Measurements from ENCODE around the gene TEX29.

The TEX29 gene

GRCh38 chr13:111347438-111347837 is 27.0 kb downstream of the TEX29 start:
- no peaks in the 10 kb centered on the region for H3K4me1 ChIP-seq
- no peak overlapping the region for H3K4me2 ChIP-seq
- H4K20me1 ChIP-seq, result no peaks in the 10 kb centered on the region
- no peak overlapping the region for H3K4me3 ChIP-seq
- no peak overlapping the region for H3K27ac ChIP-seq
- no peak overlapping the region for H3K9ac ChIP-seq
- no peak for TF ChIP-seq Cebpa-rat (IDR thresholded peaks at IDR 0.05)
- H3K36me3 ChIP-seq, result peaks cover 5% of the 10 kb centered on the region; the same call in 1 of the 2 replicates
- no peaks in the 10 kb centered on the region for H3K27me3 ChIP-seq
- H3K9me3 ChIP-seq, result peaks cover 3% of the 10 kb centered on the region

DNA sequence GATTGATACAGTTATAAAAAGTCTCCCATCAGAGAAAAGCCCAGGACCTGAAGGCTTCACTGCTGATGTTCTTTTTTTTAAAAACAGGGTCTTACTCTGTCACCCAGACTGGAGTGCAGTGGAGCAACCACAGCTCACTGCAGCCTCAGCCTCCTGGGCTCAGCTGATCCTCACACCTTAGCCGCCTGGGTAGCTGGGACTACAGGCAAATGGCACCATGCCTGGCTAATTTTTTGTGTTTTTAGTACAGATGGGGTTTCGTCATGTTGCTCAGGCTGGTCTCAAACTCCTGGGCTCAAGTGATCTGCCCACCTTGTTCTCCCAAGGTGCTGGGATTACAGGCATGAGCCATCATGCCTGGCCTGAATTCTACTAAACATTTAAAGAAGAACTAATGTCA is 33.1 kb downstream of the TEX29 start:
- Histone ChIP-seq H3K9me3 (peaks cover 5% of the 10 kb centered on the region), H3K4me1 (no peaks in the 10 kb centered on the region), H3K27me3 (no peaks in the 10 kb centered on the region), H3K4me3 (no peak overlapping the region), H3K36me3 (no peaks in the 10 kb centered on the region), H4K20me1 (no peaks in the 10 kb centered on the region), H3K4me2 (no peak overlapping the region), H3K9ac (no peak overlapping the region), H3K27ac (no peak overlapping the region)
- no peak for TF ChIP-seq Cebpa-rat (IDR thresholded peaks at IDR 0.05)

GRCh38 chr13:111354789-111355188 is 34.3 kb downstream of the TEX29 start:
- H3K9ac ChIP-seq, result no peak overlapping the region
- no peak for TF ChIP-seq Cebpa-rat (IDR thresholded peaks at IDR 0.05)
- H3K4me1 ChIP-seq, result no peaks in the 10 kb centered on the region
- H3K4me3 ChIP-seq, result no peak overlapping the region
- no peaks in the 10 kb centered on the region for H3K36me3 ChIP-seq
- H3K4me2 ChIP-seq, result no peak overlapping the region
- no peaks in the 10 kb centered on the region for H3K27me3 ChIP-seq
- peaks cover 5% of the 10 kb centered on the region for H3K9me3 ChIP-seq
- H3K27ac ChIP-seq, result no peak overlapping the region
- H4K20me1 ChIP-seq, result no peaks in the 10 kb centered on the region

- H3K36me3 ChIP-seq, result no peaks in the 10 kb centered on the region
- no peak overlapping the region for H3K4me2 ChIP-seq
- H3K9me3 ChIP-seq, result peaks cover 5% of the 10 kb centered on the region
- H3K9ac ChIP-seq, result no peak overlapping the region
- H3K27me3 ChIP-seq, result no peaks in the 10 kb centered on the region
- H4K20me1 ChIP-seq, result no peaks in the 10 kb centered on the region
- no peak for TF ChIP-seq Cebpa-rat (IDR thresholded peaks at IDR 0.05)
- H3K4me1 ChIP-seq, result no peaks in the 10 kb centered on the region
- no peak overlapping the region for H3K4me3 ChIP-seq
- H3K27ac ChIP-seq, result no peak overlapping the region
Observed at GRCh38 chr13:111356795-111357194, 36.4 kb downstream of the TEX29 start.

GRCh38 chr13:111359237-111359915 is 38.9 kb downstream of the TEX29 start:
- no peak overlapping the region for H3K27ac ChIP-seq
- no peaks in the 10 kb centered on the region for H4K20me1 ChIP-seq
- TF ChIP-seq Cebpa-rat (IDR thresholded peaks at IDR 0.05), result no peak
- H3K4me3 ChIP-seq, result no peak overlapping the region
- H3K27me3 ChIP-seq, result no peaks in the 10 kb centered on the region
- H3K36me3 ChIP-seq, result no peaks in the 10 kb centered on the region
- no peak overlapping the region for H3K4me2 ChIP-seq
- H3K9me3 ChIP-seq, result no peaks in the 10 kb centered on the region
- no peak overlapping the region for H3K9ac ChIP-seq
- no peaks in the 10 kb centered on the region for H3K4me1 ChIP-seq

DNA sequence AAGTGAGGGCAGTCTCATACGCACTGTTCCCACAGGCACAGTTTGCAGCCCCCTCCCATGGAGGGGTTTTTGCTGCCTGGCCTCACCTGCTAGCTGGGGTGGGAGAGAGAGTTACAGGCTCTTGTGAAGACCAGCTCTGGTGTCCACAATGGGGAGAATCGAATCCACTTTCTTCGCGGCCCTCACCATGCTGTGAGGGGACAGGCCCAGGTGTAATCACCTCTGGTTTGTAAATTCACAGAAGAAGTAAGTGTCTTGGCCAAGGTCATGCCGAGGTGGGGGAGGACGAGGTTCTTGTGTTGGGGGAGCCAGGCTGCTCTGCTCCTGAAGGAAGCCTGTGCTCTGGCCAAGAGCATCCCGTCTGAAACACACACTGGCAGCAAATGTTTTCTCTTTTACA is 39.5 kb downstream of the TEX29 start:
- no peak for TF ChIP-seq Cebpa-rat (IDR thresholded peaks at IDR 0.05)
- H3K27me3 ChIP-seq, result no peaks in the 10 kb centered on the region
- no peaks in the 10 kb centered on the region for H3K4me1 ChIP-seq
- no peak overlapping the region for H3K9ac ChIP-seq
- no peaks in the 10 kb centered on the region for H4K20me1 ChIP-seq
- H3K36me3 ChIP-seq, result no peaks in the 10 kb centered on the region
- no peak overlapping the region for H3K4me3 ChIP-seq
- H3K9me3 ChIP-seq, result no peaks in the 10 kb centered on the region
- H3K27ac ChIP-seq, result no peak overlapping the region
- no peak overlapping the region for H3K4me2 ChIP-seq

DNA sequence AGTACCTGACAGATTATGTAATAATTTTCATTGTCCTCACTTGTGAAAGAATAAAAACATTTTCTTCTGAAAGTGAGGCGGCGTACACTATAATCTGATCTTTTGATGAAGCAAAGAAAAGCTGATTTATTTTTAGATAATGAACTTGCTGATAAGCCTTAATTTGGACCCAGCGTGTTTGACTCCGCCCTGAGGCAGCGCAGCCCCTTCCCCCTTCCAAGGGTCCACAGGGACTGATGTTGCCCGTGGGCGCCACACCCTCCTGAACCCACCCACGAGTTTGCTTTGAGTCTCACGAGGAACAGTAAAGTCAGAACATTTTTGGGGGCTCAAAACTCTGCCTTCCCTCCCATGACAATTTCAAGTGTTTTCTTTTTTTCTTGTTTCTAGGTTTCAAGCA is 40.0 kb downstream of the TEX29 start:
- H3K9ac ChIP-seq, result no peak overlapping the region
- H3K9me3 ChIP-seq, result no peaks in the 10 kb centered on the region
- no peak overlapping the region for H3K27ac ChIP-seq
- H3K4me3 ChIP-seq, result no peak overlapping the region
- no peaks in the 10 kb centered on the region for H3K4me1 ChIP-seq
- H4K20me1 ChIP-seq, result no peaks in the 10 kb centered on the region
- no peak overlapping the region for H3K4me2 ChIP-seq
- H3K36me3 ChIP-seq, result no peaks in the 10 kb centered on the region
- TF ChIP-seq Cebpa-rat (IDR thresholded peaks at IDR 0.05), result no peak
- H3K27me3 ChIP-seq, result no peaks in the 10 kb centered on the region

DNA sequence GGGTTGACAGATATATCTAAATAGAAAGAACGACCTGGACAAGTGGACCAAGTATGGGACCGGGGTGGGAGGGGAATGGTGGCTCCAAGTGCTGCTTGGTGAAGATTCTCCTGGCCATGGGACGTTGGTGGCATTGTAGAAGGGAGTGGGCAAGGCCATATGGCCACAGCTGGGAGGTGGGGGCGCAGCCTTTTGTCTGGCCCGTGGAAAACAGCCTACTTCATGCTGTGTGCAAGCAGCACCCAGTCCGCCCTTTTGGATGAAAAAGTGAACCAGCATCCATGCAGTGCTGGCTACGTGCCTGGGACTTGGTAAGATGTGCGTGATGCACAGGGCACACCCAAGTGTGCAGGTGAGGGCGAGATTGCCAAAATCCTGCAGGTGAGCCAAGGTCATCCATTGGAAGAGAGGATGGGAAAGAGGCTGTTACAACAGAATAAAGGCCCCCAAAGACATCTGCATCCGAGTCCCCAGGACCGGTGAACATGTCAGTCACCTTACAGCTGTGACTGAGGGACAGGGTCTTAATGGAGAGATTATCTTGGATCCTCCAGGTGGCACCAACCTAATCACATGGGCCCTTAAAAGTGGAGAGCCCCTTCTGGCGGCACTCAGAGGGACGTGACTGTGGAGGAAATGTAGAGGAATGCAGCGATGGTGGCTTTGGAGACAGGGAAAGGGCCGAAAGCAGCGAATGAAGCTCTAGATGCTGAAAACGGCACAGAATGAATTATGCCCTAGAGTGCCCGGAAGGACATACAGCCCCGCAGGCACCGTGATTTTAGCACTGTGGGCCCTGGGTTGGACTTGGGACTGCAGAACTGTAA is 40.8 kb downstream of the TEX29 start:
- Histone ChIP-seq H3K27ac (no peak overlapping the region), H3K9ac (no peak overlapping the region), H3K36me3 (no peaks in the 10 kb centered on the region), H3K27me3 (no peaks in the 10 kb centered on the region), H3K4me3 (no peak overlapping the region), H4K20me1 (no peaks in the 10 kb centered on the region), H3K4me2 (no peak overlapping the region), H3K4me1 (no peaks in the 10 kb centered on the region), H3K9me3 (no peaks in the 10 kb centered on the region)
- no peak for TF ChIP-seq Cebpa-rat (IDR thresholded peaks at IDR 0.05)

DNA sequence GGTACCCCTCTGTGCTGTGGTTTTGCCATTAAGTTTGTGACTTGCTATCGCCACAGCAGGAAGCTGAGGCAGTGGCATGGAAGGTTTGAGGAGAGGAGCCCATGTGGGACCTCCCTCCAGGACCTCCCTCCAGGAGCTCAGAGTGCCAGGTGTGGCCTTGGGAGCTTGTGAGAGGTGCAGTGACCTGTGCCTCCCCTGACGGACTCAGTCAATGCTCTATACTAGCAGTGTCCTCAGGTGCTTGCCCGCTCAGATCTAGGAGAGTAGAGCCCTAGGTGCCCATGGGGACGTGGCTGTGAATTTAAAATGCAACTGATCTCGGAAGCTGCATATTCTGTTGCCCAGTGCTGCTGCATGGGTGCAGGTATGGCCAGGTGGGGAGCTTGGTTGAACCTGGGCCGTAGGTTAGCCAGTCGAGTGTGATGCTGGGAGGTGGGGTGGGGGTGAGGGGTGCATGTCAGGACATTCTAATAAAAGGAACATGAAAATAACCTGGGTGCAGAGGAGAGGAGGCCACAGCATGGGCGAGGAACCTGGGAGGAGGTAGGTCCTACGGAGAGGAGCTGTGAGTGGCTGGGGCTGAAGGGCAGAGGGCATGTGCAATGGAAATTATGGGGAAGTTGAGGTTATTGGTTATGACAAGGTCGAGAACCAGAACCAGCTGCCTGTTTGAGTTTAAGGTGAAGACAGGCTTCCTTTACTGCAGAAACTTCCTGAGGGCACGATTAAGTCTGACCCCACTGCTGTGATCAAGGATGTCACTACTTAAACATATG is 41.6 kb downstream of the TEX29 start:
- Histone ChIP-seq H3K9me3 (no peaks in the 10 kb centered on the region), H3K27ac (no peak overlapping the region), H4K20me1 (no peaks in the 10 kb centered on the region), H3K36me3 (no peaks in the 10 kb centered on the region), H3K27me3 (no peaks in the 10 kb centered on the region), H3K4me1 (no peaks in the 10 kb centered on the region), H3K9ac (no peak overlapping the region), H3K4me2 (no peak overlapping the region), H3K4me3 (no peak overlapping the region)
- no peak for TF ChIP-seq Cebpa-rat (IDR thresholded peaks at IDR 0.05)

- Histone ChIP-seq H3K9me3 (no peaks in the 10 kb centered on the region), H3K4me2 (no peak overlapping the region), H3K4me3 (no peak overlapping the region), H3K27ac (no peak overlapping the region), H4K20me1 (no peaks in the 10 kb centered on the region), H3K4me1 (no peaks in the 10 kb centered on the region), H3K36me3 (no peaks in the 10 kb centered on the region), H3K9ac (no peak overlapping the region), H3K27me3 (no peaks in the 10 kb centered on the region)
- TF ChIP-seq Cebpa-rat (IDR thresholded peaks at IDR 0.05), result no peak
Observed at GRCh38 chr13:111363121-111363520, 42.7 kb downstream of the TEX29 start.

All from BLaER1 (cell line).